Psoas muscle (tissue), 8 donors: ENCODE results near the gene DMD. TPM values are rescaled to one million over a fixed set of nuclear protein-coding genes. Genes with fewer than 3 reads are reported as not detected.
A peak's percentile ranks its signal among the peaks of the same experiment; 100 is the strongest.

Experiments
- ATAC-seq, 4 donors: fragments of 200-7000 bp; cut with Tn5 transposase; one replicate each; pipeline ENCODE4 v1.9.1; 2020; ENCODE audit warnings: moderate library complexity in 3 of 4, mild to moderate bottlenecking in 2 of 4
- DNase-seq, 2 donors: peaks; one replicate each; pipeline ENCODE4 v3.0.0-alpha.2; 2020
- H3K27ac ChIP-seq: fragments of 200-600 bp; one replicate; pipeline ENCODE4 v1.8.0; 2022
- H3K27me3 ChIP-seq, 3 donors: fragments of 200-600 bp in 1 of 3; one replicate each; pipeline versions ENCODE4 v1.6.1 to v1.8.0; 2013 to 2022; ENCODE audit warnings: low read length in 2 of 3, mild to moderate bottlenecking in 2 of 3, moderate library complexity in 1 of 3; ENCODE audit not compliant: insufficient read depth in 3 of 3
- H3K36me3 ChIP-seq, 2 donors: fragments of 200-600 bp in 1 of 2; one replicate each; pipeline versions ENCODE4 v1.6.1 to v1.8.0; 2013 to 2022; ENCODE audit warnings: low read depth in 1 of 2, mild to moderate bottlenecking in 1 of 2, moderate library complexity in 1 of 2; ENCODE audit not compliant: insufficient read depth in 1 of 2
- H3K4me1 ChIP-seq: fragments of 200-600 bp; one replicate; pipeline ENCODE4 v1.8.0; 2022
- H3K4me3 ChIP-seq: fragments of 200-600 bp; one replicate; pipeline ENCODE4 v1.8.0; 2022; ENCODE audit warnings: mild to moderate bottlenecking
- H3K9me3 ChIP-seq: fragments of 200-600 bp; one replicate; pipeline ENCODE4 v1.8.0; 2022
- CTCF ChIP-seq: fragments of 200-600 bp; IDR thresholded peaks from one replicate; pipeline ENCODE4 v1.8.0; 2022; ENCODE audit warnings: antibody characterized with exemption
- WGBS, 3 donors: extraction: QIAGEN DNeasy Blood & Tissue Kit; methylation state at CpG; one replicate each; pipeline versions ENCODE4 v1.1.6 to v1.1.7; 2013; 5-methylcytosine and 5-hydroxymethylcytosine counted together
- intact Hi-C, 2 donors: fragments of 100-400 bp; cut with DNase I; formaldehyde crosslinking; loops; one replicate each; pipeline versions ENCODE4 v1.11.0 to v1.14.2; 2022
- polyA plus RNA-seq, 3 donors: library from polyadenylated mRNA; stranded (reverse); fragments of 200-250 nt; gene quantifications; one replicate each; pipeline ENCODE4 v1.2.3, GENCODE V29; 2013
- total RNA-seq, 4 donors: library from RNA; stranded (reverse); fragmentation: NEBNext Ultra II Directional in 2 of 4; extraction: Animal tissue kit (Norgen Biotek cat#: 25700) in 2 of 4; gene quantifications; one replicate each; pipeline versions ENCODE4 v1.2.1 to v1.2.4, GENCODE V29; 2021 to 2023
- donor health status: healthy with polysubstance abuse.
- donor health status: DM: no; HTN: no; CAD: no; lungs with moderate emphysema.
- donor health status: Bipolar disorder and iron deficiency.
- donor health status: healthy.
- donor health status: DM: yes; HTN: yes; CAD: no.
- donor health status: DM: no; HTN: no; CAD: no.
- donor health status: DM: no; HTN: no; CAD: no.
- donor health status: DM: yes; HTN: yes; CAD: no.

DMD gene
- total and polyA plus RNA-seq, 7 donors, result 6.8 to 170 (median 86.5) TPM

- H3K27ac ChIP-seq, result peak overlapping the region; percentile 64
- no peak for ATAC-seq
- 80 to 90% (median 87%) methylated on average over 6 of the region's 6 CpGs for WGBS, 3 donors
Observed at GRCh38 chrX:31222946-31223345, 1988.4 kb downstream of the DMD start.

GRCh38 chrX:31219174-31219573 lies 1992.2 kb downstream of the DMD start:
- TF ChIP-seq CTCF, result no peak
- Histone ChIP-seq H3K4me1 (peaks cover 7% of the 10 kb centered on the region), H3K4me3 (no peak overlapping the region), H3K27me3 (peaks cover 0 to 7% (median 0%) of the 10 kb centered on the region in 3 donors), H3K36me3 (no peaks in the 10 kb centered on the region), H3K9me3 (no peaks in the 10 kb centered on the region), H3K27ac (no peak overlapping the region)
- WGBS, 3 donors, result 52 to 60% (median 55%) methylated on average over 6 of the region's 6 CpGs
- ATAC-seq (no peak), DNase-seq (no peak)
- intact Hi-C loops, result loop anchor here in 1 of 2 donors (10.0 kb wide), 1 partner anchor 436 kb away; no protein-coding TSS in a partner anchor

More at GRCh38 chrX:31222946-31223345, 1988.4 kb downstream of the DMD start:
- no peak for TF ChIP-seq CTCF
- no peak for DNase-seq
- Histone ChIP-seq H3K4me1 (peaks cover 9% of the 10 kb centered on the region), H3K9me3 (no peaks in the 10 kb centered on the region), H3K36me3 (no peaks in the 10 kb centered on the region), H3K4me3 (no peak overlapping the region), H3K27me3 (peaks cover 0 to 7% (median 0%) of the 10 kb centered on the region in 3 donors)
- intact Hi-C loops, result loop anchor here in 1 of 2 donors (10.0 kb wide), 1 partner anchor 62 kb away; no protein-coding TSS in a partner anchor

DNA sequence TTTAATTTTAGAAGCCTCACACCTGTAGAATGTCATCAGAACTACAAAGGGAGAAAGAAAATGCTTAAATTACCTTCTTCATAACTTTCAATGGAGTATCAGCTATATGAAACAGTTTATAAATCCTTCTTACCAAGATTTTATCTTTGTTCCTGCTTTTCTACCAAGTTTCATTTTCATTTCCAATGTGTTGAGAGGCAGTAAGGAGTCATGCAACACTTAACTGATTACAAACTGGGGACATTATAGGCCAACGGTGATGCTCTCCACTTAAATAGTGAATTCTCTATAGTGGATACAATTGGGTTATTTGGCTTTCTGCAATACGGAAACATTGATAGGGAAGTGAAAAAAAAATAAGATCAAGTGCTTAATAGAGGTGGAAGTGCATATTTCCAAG lies 1994.3 kb downstream of the DMD start:
- peaks cover 0 to 7% (median 0%) of the 10 kb centered on the region in 3 donors for H3K27me3 ChIP-seq
- no peak for ATAC-seq
- no peak overlapping the region for H3K27ac ChIP-seq
- intact Hi-C loops, result loop anchor here in 1 of 2 donors (10.0 kb wide), 1 partner anchor 438 kb away; no protein-coding TSS in a partner anchor
- H3K36me3 ChIP-seq, result no peaks in the 10 kb centered on the region
- no peaks in the 10 kb centered on the region for H3K9me3 ChIP-seq
- TF ChIP-seq CTCF, result no peak
- H3K4me1 ChIP-seq, result no peaks in the 10 kb centered on the region
- DNase-seq, result no peak
- no peak overlapping the region for H3K4me3 ChIP-seq
- WGBS, 3 donors, result 27 to 47% (median 34%) methylated on average over 2 of the region's 2 CpGs

DNA sequence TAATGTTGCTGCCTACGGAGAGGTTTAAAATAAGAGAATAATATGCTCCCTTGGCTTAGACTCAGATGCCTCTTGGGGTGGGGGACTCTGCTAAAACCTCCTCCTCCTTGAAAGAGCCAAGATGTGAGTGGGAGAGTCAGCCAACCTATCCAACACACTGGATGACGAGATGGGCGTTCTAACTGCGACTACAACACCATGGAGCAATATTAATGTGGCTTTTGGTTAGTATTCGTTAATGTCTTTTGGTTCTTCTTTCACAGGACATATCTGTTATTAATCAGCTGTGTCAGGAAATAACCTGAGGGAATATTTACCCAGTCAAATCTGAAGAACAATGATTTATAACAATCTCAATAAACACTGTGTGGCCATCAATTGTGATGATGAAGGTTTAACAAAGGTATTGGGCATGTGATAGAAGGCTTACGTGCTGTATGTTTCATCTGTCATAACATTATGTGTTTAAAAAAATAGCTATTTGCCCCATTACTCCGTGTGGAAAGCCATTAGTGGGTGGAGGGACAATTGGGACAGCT lies 1996.0 kb downstream of the DMD start:
- Histone ChIP-seq H3K27me3 (peaks cover 0 to 7% (median 0%) of the 10 kb centered on the region in 3 donors), H3K9me3 (no peaks in the 10 kb centered on the region), H3K36me3 (no peaks in the 10 kb centered on the region), H3K27ac (no peak overlapping the region), H3K4me3 (no peak overlapping the region), H3K4me1 (no peaks in the 10 kb centered on the region)
- DNase-seq (no peak), ATAC-seq (no peak)
- intact Hi-C loops, result loop anchor here in 1 of 2 donors (10.0 kb wide), 1 partner anchor 439 kb away; no protein-coding TSS in a partner anchor
- TF ChIP-seq CTCF, result no peak
- WGBS, 3 donors, result 73 to 92% (median 86%) methylated on average over 7 of the region's 7 CpGs
